Cardiac fibroblast (primary cell): ENCODE results near the gene LPCAT3.

ENCODE experiments used
- DNase-seq, 2 donors: peaks; one replicate each; pipeline versions ENCODE4 v3.0.0 to v3.0.0-alpha.2; 2010; ENCODE audit warnings: low read depth in 2 of 2
- H3K4me3 ChIP-seq, 2 donors: replicated peaks in 1 of 2; 1 replicate in 1 of 2; 2 replicates in 1 of 2; pipeline ENCODE4 v1.5.1; 2011; ENCODE audit warnings: low read depth in 2 of 2, low read length in 2 of 2, mild to moderate bottlenecking in 2 of 2, moderate library complexity in 1 of 2
- CTCF ChIP-seq: IDR thresholded peaks from one replicate; pipeline ENCODE4 v1.5.1; 2011; ENCODE audit warnings: low read depth, mild to moderate bottlenecking, low read length, inconsistent platforms

Gene LPCAT3

GRCh38 chr12:6980075-6980474 is 38.2 kb downstream of the LPCAT3 start:
- DNase-seq: no peak
- TF ChIP-seq CTCF: no peak
- H3K4me3 ChIP-seq: no peak overlapping the region

- no peak for TF ChIP-seq CTCF
- no peak overlapping the region for H3K4me3 ChIP-seq
- no peak for DNase-seq
Measured at GRCh38 chr12:6979453-6979852, 38.8 kb downstream of the LPCAT3 start.

GRCh38 chr12:6979021-6979420 is 39.3 kb downstream of the LPCAT3 start:
- no peak for TF ChIP-seq CTCF
- DNase-seq: no peak
- no peak overlapping the region for H3K4me3 ChIP-seq

GRCh38 chr12:6978611-6979011 is 39.7 kb downstream of the LPCAT3 start:
- TF ChIP-seq CTCF: no peak
- no peak for DNase-seq
- no peak overlapping the region for H3K4me3 ChIP-seq

DNA sequence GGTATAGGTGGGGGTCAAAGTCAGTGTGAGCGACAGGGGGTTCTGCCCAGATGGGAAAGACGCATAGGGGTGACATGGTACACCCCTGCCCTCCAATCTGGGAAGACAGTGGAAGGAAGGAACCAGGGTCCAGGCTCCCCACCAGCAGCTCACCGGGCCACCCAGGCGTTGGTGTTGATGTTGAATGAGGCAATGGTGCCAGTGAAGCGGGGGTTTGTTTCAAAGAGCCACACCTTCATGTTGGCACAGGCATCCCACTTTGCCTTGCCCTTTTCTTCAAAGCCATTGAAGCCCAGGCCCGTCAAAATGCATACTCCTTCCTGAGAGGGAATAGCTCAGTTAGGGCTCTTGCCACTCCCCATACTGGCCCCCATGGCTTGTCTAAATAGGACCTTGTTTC is 40.1 kb downstream of the LPCAT3 start:
- no peak for DNase-seq
- no peak overlapping the region for H3K4me3 ChIP-seq
- no peak for TF ChIP-seq CTCF

DNA sequence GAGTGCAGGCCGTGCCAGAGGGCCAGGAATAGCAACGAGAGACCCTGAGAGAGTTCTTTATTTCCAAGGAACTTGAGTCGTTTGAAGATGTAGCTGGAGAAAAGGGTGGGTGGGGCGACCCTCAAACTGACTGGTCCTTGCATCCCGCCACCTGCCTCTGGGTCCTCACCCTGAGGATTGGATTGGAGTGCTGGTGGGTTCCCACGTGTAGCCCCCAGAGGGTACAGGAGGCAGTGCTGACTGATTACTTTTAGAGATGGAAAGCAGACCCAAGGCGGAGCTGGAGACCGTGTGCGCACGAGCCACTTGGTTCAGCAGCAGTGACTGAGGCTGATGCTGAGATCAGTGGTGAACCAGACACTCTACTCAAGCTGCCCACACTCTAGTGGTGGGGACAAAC is 40.6 kb downstream of the LPCAT3 start:
- DNase-seq: no peak
- TF ChIP-seq CTCF: no peak
- H3K4me3 ChIP-seq: no peak overlapping the region

DNA sequence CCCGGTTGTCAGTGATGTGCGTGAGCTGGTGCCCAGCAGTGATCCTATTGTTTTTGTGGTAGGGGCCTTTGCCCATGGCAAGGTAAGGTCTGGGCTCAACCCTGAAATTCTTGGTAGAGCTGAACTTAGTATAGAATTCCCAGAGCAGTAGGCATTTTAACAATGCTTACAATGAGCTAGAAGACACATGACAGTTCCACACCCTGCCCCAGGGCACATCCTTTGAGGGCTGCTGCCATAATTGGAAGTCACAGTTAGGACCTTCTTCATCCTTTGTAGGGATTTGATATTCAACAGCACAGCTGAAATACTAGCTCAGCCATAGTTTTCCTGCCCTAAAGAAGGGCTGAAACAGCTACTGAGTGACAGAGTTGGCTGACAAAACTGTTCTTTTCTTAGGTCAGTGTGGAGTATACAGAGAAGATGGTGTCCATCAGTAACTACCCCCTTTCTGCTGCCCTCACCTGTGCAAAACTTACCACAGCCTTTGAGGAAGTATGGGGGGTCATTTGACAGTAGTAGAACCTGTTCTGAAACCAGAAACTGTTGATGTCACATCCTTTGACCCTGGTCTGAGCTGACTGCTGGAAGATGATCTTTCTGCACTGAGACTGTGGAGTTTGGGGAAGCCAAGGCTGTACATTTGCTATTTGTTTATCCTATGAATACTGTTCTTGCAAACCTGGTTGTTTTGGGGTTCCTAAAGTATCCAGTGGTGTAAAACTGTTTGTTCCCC is 42.8 kb downstream of the LPCAT3 start:
- TF ChIP-seq CTCF: no peak
- no peak overlapping the region for H3K4me3 ChIP-seq
- DNase-seq: no peak
